GM18498 (cell line): ENCODE results near the gene RMRP.

Experiments used
- ATAC-seq: cut with Tn5 transposase; IDR thresholded peaks from one replicate; pipeline ENCODE4 v1.9.1; 2021; ENCODE audit warnings: mild to moderate bottlenecking, moderate library complexity; ENCODE audit not compliant: unreplicated experiment

Gene RMRP

GRCh38 chr9:35687972-35688557 is 30.2 kb upstream of the RMRP start:
- no peak for ATAC-seq

GRCh38 chr9:35687306-35687705 is 29.5 kb upstream of the RMRP start:
- no peak for ATAC-seq

GRCh38 chr9:35686222-35687203 is 28.7 kb upstream of the RMRP start:
- ATAC-seq, result no peak

GRCh38 chr9:35685506-35685905 is 27.7 kb upstream of the RMRP start:
- ATAC-seq, result no peak

- ATAC-seq, result no peak
These were observed 27.1 kb upstream of the RMRP start for GRCh38 chr9:35684921-35685320.

GRCh38 chr9:35683323-35683722 is 25.5 kb upstream of the RMRP start:
- no peak for ATAC-seq

GRCh38 chr9:35682520-35683315 is 24.9 kb upstream of the RMRP start:
- ATAC-seq, result no peak

- no peak for ATAC-seq
These were observed 24.2 kb upstream of the RMRP start for GRCh38 chr9:35682051-35682450.

- ATAC-seq, result no peak
These were observed 23.7 kb upstream of the RMRP start for GRCh38 chr9:35681341-35682002.

- peak; percentile 52 for ATAC-seq
These were observed 22.7 kb upstream of the RMRP start for GRCh38 chr9:35680331-35681105.

- no peak for ATAC-seq
These were observed 22.0 kb upstream of the RMRP start for GRCh38 chr9:35679766-35680330.

- no peak for ATAC-seq
These were observed 21.3 kb upstream of the RMRP start for GRCh38 chr9:35679091-35679490.

- no peak for ATAC-seq
These were observed 18.0 kb upstream of the RMRP start for GRCh38 chr9:35675732-35676392.

GRCh38 chr9:35675204-35675603 is 17.4 kb upstream of the RMRP start:
- no peak for ATAC-seq

GRCh38 chr9:35674025-35674361 is 16.2 kb upstream of the RMRP start:
- no peak for ATAC-seq

GRCh38 chr9:35673132-35674024 is 15.6 kb upstream of the RMRP start, which contains the start of gene CA9:
CA9 (plus strand) TSS chr9:35673928; CDS start chr9:35673960, 32 bp downstream.
- ATAC-seq, result no peak

GRCh38 chr9:35669331-35670145 is 11.7 kb upstream of the RMRP start:
- ATAC-seq, result no peak
